Measurements from ENCODE around the gene TNIP2. TPM values are rescaled to one million over a fixed set of nuclear protein-coding genes. Genes with fewer than 3 reads are reported as not detected.

TNIP2 gene
- total and polyA plus RNA-seq, 2 of the 13 experiments (the other 11 are each of a cell fraction or from before 2014, with no cell fraction given) = 25.6 to 38.0 TPM

DNA sequence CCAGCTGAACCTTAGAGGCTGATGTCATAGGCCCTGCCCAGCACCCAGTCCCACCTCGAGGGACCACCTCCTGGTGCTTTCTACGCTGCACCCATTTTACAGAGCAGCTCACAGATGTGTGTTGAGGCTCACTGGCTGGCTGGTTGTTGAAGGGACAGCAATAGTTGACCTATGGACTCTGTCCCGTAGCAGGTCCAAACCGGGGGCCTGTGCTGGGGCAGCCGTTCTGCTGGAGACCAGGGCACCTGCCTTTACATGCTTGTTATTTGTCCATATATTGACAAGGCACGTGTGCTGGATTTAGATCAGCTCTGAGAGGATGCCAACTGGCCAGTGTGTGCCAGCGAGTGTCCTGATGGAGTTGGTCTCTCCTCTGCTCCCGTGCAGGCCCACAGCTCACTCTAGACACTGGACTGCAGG lies 58.1 kb downstream of the TNIP2 start (continued):
- TF ChIP-seq RCOR2 (CRISPR knock-in tag; IDR thresholded peaks at IDR 0.05) (peak; percentile 61; the same call in 1 of the 2 replicates), ZNF230 (CRISPR knock-in tag; IDR thresholded peaks at IDR 0.05) (no peak), NR2F6 (IDR thresholded peaks at IDR 0.05) (no peak), NR2F6 (CRISPR knock-in tag; IDR thresholded peaks at IDR 0.05) (peak; percentile 42; the same call in 1 of the 2 replicates), HNRNPL (IDR thresholded peaks at IDR 0.05; ENCODE audit: low read depth, low read length) (0 out of 2 replicates have a peak, but pooled peaks have one; percentile 45), SALL1 (CRISPR knock-in tag; IDR thresholded peaks at IDR 0.05) (peak; percentile 47; the same call in 1 of the 2 replicates), ZNF629 (CRISPR knock-in tag; conservative IDR thresholded peaks at IDR 0.05) (peak; percentile 99), ZNF644 (CRISPR knock-in tag; IDR thresholded peaks at IDR 0.05; ENCODE audit: low read depth) (0 out of 2 replicates have a peak, but pooled peaks have one; percentile 53), HIVEP1 (CRISPR knock-in tag; IDR thresholded peaks at IDR 0.05) (peak; percentile 48; the same call in 1 of the 2 replicates), HDAC2 (CRISPR knock-in tag; IDR thresholded peaks at IDR 0.05) (0 out of 2 replicates have a peak, but pooled peaks have one; percentile 35), ZNF430 (CRISPR knock-in tag; IDR thresholded peaks at IDR 0.05) (no peak), ZFP36 (IDR thresholded peaks at IDR 0.05; ENCODE audit: borderline replicate concordance, low read depth, low read length, partially characterized antibody) (no peak), HNF4G (IDR thresholded peaks at IDR 0.05; ENCODE audit: borderline replicate concordance, low read depth, low read length) (peak; percentile 74), HNF4G (CRISPR knock-in tag; IDR thresholded peaks at IDR 0.05; ENCODE audit: borderline replicate concordance, low read depth) (peak; percentile 57; the same call in 1 of the 2 replicates), ZMYM3 (CRISPR knock-in tag; IDR thresholded peaks at IDR 0.05) (peak; percentile 98), KDM5B (CRISPR knock-in tag; IDR thresholded peaks at IDR 0.05; ENCODE audit: borderline replicate concordance) (0 out of 2 replicates have a peak, but pooled peaks have one; percentile 45), ZMYM2 (CRISPR knock-in tag; IDR thresholded peaks at IDR 0.05) (peak; percentile 63; the same call in 1 of the 2 replicates), AGO2 (optimal IDR thresholded peaks at IDR 0.05; ENCODE audit: low read depth, low read length) (no peak), ADNP (CRISPR knock-in tag; IDR thresholded peaks at IDR 0.05) (0 out of 2 replicates have a peak, but pooled peaks have one; percentile 54)
- TF ChIP-seq, protein P1, sequence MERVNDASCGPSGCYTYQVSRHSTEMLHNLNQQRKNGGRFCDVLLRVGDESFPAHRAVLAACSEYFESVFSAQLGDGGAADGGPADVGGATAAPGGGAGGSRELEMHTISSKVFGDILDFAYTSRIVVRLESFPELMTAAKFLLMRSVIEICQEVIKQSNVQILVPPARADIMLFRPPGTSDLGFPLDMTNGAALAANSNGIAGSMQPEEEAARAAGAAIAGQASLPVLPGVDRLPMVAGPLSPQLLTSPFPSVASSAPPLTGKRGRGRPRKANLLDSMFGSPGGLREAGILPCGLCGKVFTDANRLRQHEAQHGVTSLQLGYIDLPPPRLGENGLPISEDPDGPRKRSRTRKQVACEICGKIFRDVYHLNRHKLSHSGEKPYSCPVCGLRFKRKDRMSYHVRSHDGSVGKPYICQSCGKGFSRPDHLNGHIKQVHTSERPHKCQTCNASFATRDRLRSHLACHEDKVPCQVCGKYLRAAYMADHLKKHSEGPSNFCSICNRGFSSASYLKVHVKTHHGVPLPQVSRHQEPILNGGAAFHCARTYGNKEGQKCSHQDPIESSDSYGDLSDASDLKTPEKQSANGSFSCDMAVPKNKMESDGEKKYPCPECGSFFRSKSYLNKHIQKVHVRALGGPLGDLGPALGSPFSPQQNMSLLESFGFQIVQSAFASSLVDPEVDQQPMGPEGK (CRISPR knock-in tag; IDR thresholded peaks at IDR 0.05) = peak; percentile 58; the same call in 1 of the 2 replicates
